GM23338 (cell line): ENCODE results near the gene ARID4A. TPM values are rescaled to one million over a fixed set of nuclear protein-coding genes. Genes with fewer than 3 reads are reported as not detected.

Source experiments
- ATAC-seq: fragments of 200-7000 bp; cut with Tn5 transposase; 3 replicates; pipeline ENCODE4 v1.9.1; 2020
- DNase-seq: peaks from one replicate; pipeline ENCODE4 v3.0.0-alpha.2; 2015; ENCODE audit warnings: low spot score
- H2AFZ ChIP-seq: fragments of 200-600 bp; sonication (generic); 2 replicates; pipeline ENCODE4 v1.8.0; 2016; ENCODE audit warnings: antibody characterized with exemption, mild to moderate bottlenecking, moderate library complexity
- H3F3A ChIP-seq: fragments of 200-600 bp; sonication (generic); replicated peaks from 2 replicates; pipeline ENCODE4 v1.8.0; 2017; ENCODE audit warnings: antibody characterized with exemption, mixed run types, low read depth
- H3K27ac ChIP-seq: fragments of 200-600 bp; sonication (generic); 2 replicates; pipeline ENCODE4 v1.6.1; 2016; ENCODE audit warnings: low read depth
- H3K27me3 ChIP-seq: fragments of 200-600 bp; sonication (generic); 2 replicates; pipeline ENCODE4 v1.8.0; 2016; ENCODE audit warnings: mild to moderate bottlenecking, mixed run types, moderate library complexity; ENCODE audit not compliant: insufficient read depth
- H3K36me3 ChIP-seq: fragments of 200-600 bp; sonication (generic); 2 replicates; pipeline ENCODE4 v1.8.0; 2016; ENCODE audit warnings: mild to moderate bottlenecking; ENCODE audit not compliant: insufficient read depth
- H3K4me1 ChIP-seq: fragments of 200-600 bp; sonication (generic); 2 replicates; pipeline ENCODE4 v1.8.0; 2016; ENCODE audit warnings: mild to moderate bottlenecking, moderate library complexity; ENCODE audit not compliant: insufficient read depth
- H3K4me2 ChIP-seq: fragments of 200-600 bp; sonication (generic); 2 replicates; pipeline ENCODE4 v1.7.1; 2017; ENCODE audit warnings: mixed run types
- H3K4me3 ChIP-seq: fragments of 200-600 bp; sonication (generic); 2 replicates; pipeline ENCODE4 v1.6.1; 2016; ENCODE audit warnings: mixed run types
- H3K79me2 ChIP-seq: fragments of 200-600 bp; sonication (generic); replicated peaks from 2 replicates; pipeline ENCODE4 v1.8.0; 2017; ENCODE audit warnings: mild to moderate bottlenecking; ENCODE audit not compliant: insufficient read depth
- H3K9me2 ChIP-seq: fragments of 200-600 bp; sonication (generic); 2 replicates; pipeline ENCODE4 v1.8.0; 2017; ENCODE audit not compliant: insufficient read depth
- H4K20me1 ChIP-seq: fragments of 200-600 bp; sonication (generic); replicated peaks from 2 replicates; pipeline ENCODE4 v1.8.0; 2017; ENCODE audit warnings: mild to moderate bottlenecking; ENCODE audit not compliant: insufficient read depth
- H3K27ac Mint-ChIP-seq: 2 replicates; pipeline ENCODE4 v1.8.0; 2020; ENCODE audit warnings: inconsistent platforms, mild to moderate bottlenecking, moderate library complexity, mixed read lengths
- H3K27me3 Mint-ChIP-seq: 3 replicates; pipeline ENCODE4 v1.8.0; 2022; ENCODE audit warnings: low read depth, mild to moderate bottlenecking, moderate library complexity, mixed read lengths, inconsistent platforms; ENCODE audit not compliant: insufficient read depth, poor library complexity
- H3K36me3 Mint-ChIP-seq: 3 replicates; pipeline ENCODE4 v1.8.0; 2021; ENCODE audit warnings: low read depth, mild to moderate bottlenecking, inconsistent platforms, moderate library complexity, mixed read lengths
- H3K4me1 Mint-ChIP-seq: 3 replicates; pipeline ENCODE4 v1.8.0; 2020; ENCODE audit warnings: mild to moderate bottlenecking, inconsistent platforms, mixed read lengths
- H3K4me3 Mint-ChIP-seq: 3 replicates; pipeline ENCODE4 v1.8.0; 2021; ENCODE audit warnings: moderate library complexity, mild to moderate bottlenecking, inconsistent platforms, mixed read lengths
- H3K9me3 Mint-ChIP-seq: 3 replicates; pipeline ENCODE4 v1.8.0; 2020; ENCODE audit warnings: moderate library complexity, mild to moderate bottlenecking, inconsistent platforms, mixed read lengths
- CREB1 ChIP-seq: fragments of 250-450 bp; sonication (Bioruptor Pico); IDR thresholded peaks from 2 replicates; pipeline ENCODE4 v1.5.0; 2020; ENCODE audit warnings: low read depth, mild to moderate bottlenecking, moderate library complexity
- CTCF ChIP-seq, 2 experiments: fragments of 200-600 bp in 1 of 2; sonication (generic) in 1 of 2; conservative IDR thresholded peaks; 2 replicates each; pipeline versions ENCODE4 v1.5.1 to v1.6.1; 2016 to 2017; ENCODE audit warnings: antibody characterized with exemption in 2 of 2, low read depth in 2 of 2, mild to moderate bottlenecking in 2 of 2, moderate library complexity in 1 of 2
- EZH2 ChIP-seq: fragments of 200-600 bp; sonication (generic); IDR thresholded peaks from one replicate; pipeline ENCODE4 v1.8.0; 2017; ENCODE audit warnings: antibody characterized with exemption, mild to moderate bottlenecking, low read depth; ENCODE audit not compliant: unreplicated experiment
- JUNB ChIP-seq: IDR thresholded peaks from one replicate; pipeline ENCODE4 v1.6.1; 2016; ENCODE audit warnings: antibody characterized with exemption; ENCODE audit not compliant: unreplicated experiment
- POLR2AphosphoS5 ChIP-seq: IDR thresholded peaks from 2 replicates; pipeline ENCODE4 v1.6.1; 2016; ENCODE audit warnings: antibody characterized with exemption, low read depth
- STAT1 ChIP-seq: IDR thresholded peaks from one replicate; pipeline ENCODE4 v1.6.1; 2016; ENCODE audit warnings: antibody characterized with exemption; ENCODE audit not compliant: unreplicated experiment
- ZNF114 ChIP-seq: fragments of 250-450 bp; sonication (Bioruptor Pico); IDR thresholded peaks from 2 replicates; pipeline ENCODE4 v1.5.0; 2020; ENCODE audit warnings: mild to moderate bottlenecking, moderate library complexity
- ZNF462 ChIP-seq: fragments of 250-450 bp; sonication (Bioruptor Pico); IDR thresholded peaks from 2 replicates; pipeline ENCODE4 v1.5.0; 2020; ENCODE audit warnings: mild to moderate bottlenecking, moderate library complexity
- polyA plus RNA-seq: library from polyadenylated mRNA; unstranded; fragments of >200 nt; fragmentation: Nextera tagmentation; extraction: Ambion mirVana; gene quantifications from 2 replicates; pipeline ENCODE4 v1.2.1, GENCODE V29; 2016
- total RNA-seq: library from RNA; depleted of rRNA; stranded (reverse); fragments of >200 nt; shearing (Covaris generic); gene quantifications from 2 replicates; pipeline ENCODE4 v1.2.3, GENCODE V29; 2014
- TF ChIP-seq, protein P1 (sequence below): IDR thresholded peaks from one replicate; pipeline ENCODE4 v1.6.1; 2018; ENCODE audit warnings: antibody characterized with exemption; ENCODE audit not compliant: unreplicated experiment

Gene ARID4A
- total and polyA plus RNA-seq, 2 experiments from 2014 or later = 9.1 to 25.4 TPM

DNA sequence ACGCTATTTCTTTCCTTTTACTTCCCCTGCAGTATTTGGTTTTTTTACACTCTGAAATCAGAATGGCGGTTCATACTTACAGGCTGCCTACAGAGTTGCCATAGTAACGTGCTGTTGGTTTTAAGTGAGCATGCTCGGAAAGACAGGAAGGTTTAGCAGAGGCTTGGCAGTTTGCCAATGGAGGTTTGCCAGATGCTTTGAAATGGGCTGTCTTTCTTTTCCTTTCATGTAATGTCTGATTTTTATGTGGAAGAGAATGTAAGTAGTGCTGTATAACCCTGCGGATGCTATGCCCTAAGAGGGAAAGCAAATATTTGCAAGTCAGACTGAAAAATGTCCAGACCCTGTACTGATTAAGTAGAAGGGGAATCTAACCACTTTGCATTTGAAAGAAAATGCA lies 32.8 kb downstream of the ARID4A start:
- DNase-seq = peak; percentile 76
- Mint-ChIP-seq H3K27ac (peak overlapping the region; percentile 84), H3K4me3 (no peak overlapping the region), H3K9me3 (no peaks in the 10 kb centered on the region), H3K36me3 (peaks cover 8% of the 10 kb centered on the region; the same call in 2 of the 3 replicates), H3K4me1 (peaks cover 8% of the 10 kb centered on the region; the same call in 2 of the 3 replicates), H3K27me3 (no peaks in the 10 kb centered on the region)
- Histone ChIP-seq H3K9me2 (no peaks in the 10 kb centered on the region), H3K4me2 (no peak overlapping the region), H3K27me3 (no peaks in the 10 kb centered on the region), H3K4me3 (no peak overlapping the region), H3K36me3 (peaks cover 11% of the 10 kb centered on the region; the same call in 1 of the 2 replicates), H2AFZ (no peak overlapping the region), H4K20me1 (0 out of 2 replicates have a peak, but pooled peaks cover 3% of the 10 kb centered on the region), H3F3A (no peaks in the 10 kb centered on the region), H3K27ac (no peak overlapping the region), H3K4me1 (no peaks in the 10 kb centered on the region), H3K79me2 (no peaks in the 10 kb centered on the region)
- peak; percentile 55; the same call in 2 of the 3 replicates for ATAC-seq
- no peak for TF ChIP-seq STAT1
- TF ChIP-seq EZH2 = no peak
- no peak for TF ChIP-seq POLR2AphosphoS5
- no peak for TF ChIP-seq ZNF462
- no peak for TF ChIP-seq JUNB
- no peak for TF ChIP-seq ZNF114 (CRISPR knock-in tag)
- TF ChIP-seq, protein P1, sequence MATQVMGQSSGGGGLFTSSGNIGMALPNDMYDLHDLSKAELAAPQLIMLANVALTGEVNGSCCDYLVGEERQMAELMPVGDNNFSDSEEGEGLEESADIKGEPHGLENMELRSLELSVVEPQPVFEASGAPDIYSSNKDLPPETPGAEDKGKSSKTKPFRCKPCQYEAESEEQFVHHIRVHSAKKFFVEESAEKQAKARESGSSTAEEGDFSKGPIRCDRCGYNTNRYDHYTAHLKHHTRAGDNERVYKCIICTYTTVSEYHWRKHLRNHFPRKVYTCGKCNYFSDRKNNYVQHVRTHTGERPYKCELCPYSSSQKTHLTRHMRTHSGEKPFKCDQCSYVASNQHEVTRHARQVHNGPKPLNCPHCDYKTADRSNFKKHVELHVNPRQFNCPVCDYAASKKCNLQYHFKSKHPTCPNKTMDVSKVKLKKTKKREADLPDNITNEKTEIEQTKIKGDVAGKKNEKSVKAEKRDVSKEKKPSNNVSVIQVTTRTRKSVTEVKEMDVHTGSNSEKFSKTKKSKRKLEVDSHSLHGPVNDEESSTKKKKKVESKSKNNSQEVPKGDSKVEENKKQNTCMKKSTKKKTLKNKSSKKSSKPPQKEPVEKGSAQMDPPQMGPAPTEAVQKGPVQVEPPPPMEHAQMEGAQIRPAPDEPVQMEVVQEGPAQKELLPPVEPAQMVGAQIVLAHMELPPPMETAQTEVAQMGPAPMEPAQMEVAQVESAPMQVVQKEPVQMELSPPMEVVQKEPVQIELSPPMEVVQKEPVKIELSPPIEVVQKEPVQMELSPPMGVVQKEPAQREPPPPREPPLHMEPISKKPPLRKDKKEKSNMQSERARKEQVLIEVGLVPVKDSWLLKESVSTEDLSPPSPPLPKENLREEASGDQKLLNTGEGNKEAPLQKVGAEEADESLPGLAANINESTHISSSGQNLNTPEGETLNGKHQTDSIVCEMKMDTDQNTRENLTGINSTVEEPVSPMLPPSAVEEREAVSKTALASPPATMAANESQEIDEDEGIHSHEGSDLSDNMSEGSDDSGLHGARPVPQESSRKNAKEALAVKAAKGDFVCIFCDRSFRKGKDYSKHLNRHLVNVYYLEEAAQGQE = no peak
- TF ChIP-seq CREB1 (CRISPR knock-in tag) = no peak
- TF ChIP-seq CTCF (conservative IDR thresholded peaks at IDR 0.05; ENCODE audit: low read depth in 2 of 2) = no peak
